Kidney epithelial cell (primary cell): ENCODE measurements around the gene SETBP1. TPM values are rescaled to one million over a fixed set of nuclear protein-coding genes. Genes with fewer than 3 reads are reported as not detected.

Experiments
- DNase-seq: peaks from one replicate; pipeline ENCODE4 v3.0.0-alpha.2; 2010; ENCODE audit warnings: low read depth
- H3K27me3 ChIP-seq: 2 replicates; pipeline ENCODE4 v1.6.0; 2011; ENCODE audit warnings: low read length; ENCODE audit not compliant: control insufficient read depth, insufficient read depth
- H3K36me3 ChIP-seq: 2 replicates; pipeline ENCODE4 v1.5.1; 2011; ENCODE audit warnings: low read length; ENCODE audit not compliant: control insufficient read depth, insufficient read depth
- H3K4me3 ChIP-seq: 2 replicates; pipeline ENCODE4 v1.5.1; 2011; ENCODE audit warnings: low read depth, mild to moderate bottlenecking, control low read depth, low read length
- CTCF ChIP-seq: IDR thresholded peaks from 2 replicates; pipeline ENCODE4 v1.5.1; 2011; ENCODE audit warnings: mild to moderate bottlenecking, moderate library complexity, low read length, control low read depth, inconsistent platforms; ENCODE audit not compliant: insufficient read depth, poor library complexity, severe bottlenecking
- total RNA-seq: library from RNA; depleted of rRNA; stranded (reverse); fragments of >200 nt; gene quantifications from 2 replicates; pipeline ENCODE4 v1.2.3, GENCODE V29; 2015

Gene SETBP1
- total RNA-seq, 1 donor from 2014 or later, result 2.9 TPM

GRCh38 chr18:44852818-44853217 lies 172.1 kb downstream of the SETBP1 start:
- DNase-seq, result no peak
- H3K36me3 ChIP-seq, result no peaks in the 10 kb centered on the region
- H3K4me3 ChIP-seq, result no peak overlapping the region
- no peaks in the 10 kb centered on the region for H3K27me3 ChIP-seq
- no peak for TF ChIP-seq CTCF

GRCh38 chr18:44853430-44853829 lies 172.7 kb downstream of the SETBP1 start:
- TF ChIP-seq CTCF, result no peak
- no peak for DNase-seq
- Histone ChIP-seq H3K4me3 (no peak overlapping the region), H3K27me3 (no peaks in the 10 kb centered on the region), H3K36me3 (no peaks in the 10 kb centered on the region)

- Histone ChIP-seq H3K4me3 (no peak overlapping the region), H3K36me3 (no peaks in the 10 kb centered on the region), H3K27me3 (no peaks in the 10 kb centered on the region)
- no peak for TF ChIP-seq CTCF
- no peak for DNase-seq
Measured at GRCh38 chr18:44855681-44856080, 175.0 kb downstream of the SETBP1 start.

DNA sequence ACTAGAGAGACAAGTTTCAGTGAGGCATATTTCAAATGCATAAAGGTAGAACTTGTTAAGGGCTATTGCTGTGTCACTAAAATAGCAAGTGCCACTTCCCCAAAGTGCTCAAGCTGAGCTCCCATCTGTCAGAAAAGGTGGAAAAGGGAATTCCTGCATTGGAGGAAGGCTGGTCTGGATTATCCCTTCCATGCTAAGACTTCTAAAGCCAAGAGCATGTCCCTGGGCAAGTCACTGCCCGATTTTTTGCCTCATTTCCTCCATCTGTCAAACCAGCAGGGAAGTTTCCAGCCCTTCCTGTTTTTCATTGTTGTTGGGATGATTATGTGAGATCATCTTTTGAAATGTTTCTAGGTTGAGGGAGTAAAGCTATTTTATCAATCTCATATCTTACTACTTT lies 175.5 kb downstream of the SETBP1 start:
- TF ChIP-seq CTCF, result no peak

GRCh38 chr18:44857081-44857480 lies 176.4 kb downstream of the SETBP1 start:
- DNase-seq, result no peak
- no peak for TF ChIP-seq CTCF
- no peak overlapping the region for H3K4me3 ChIP-seq
- no peaks in the 10 kb centered on the region for H3K27me3 ChIP-seq
- H3K36me3 ChIP-seq, result no peaks in the 10 kb centered on the region

More for the DNA sequence above, 175.5 kb downstream of the SETBP1 start:
- no peak overlapping the region for H3K4me3 ChIP-seq
- H3K36me3 ChIP-seq, result no peaks in the 10 kb centered on the region
- no peaks in the 10 kb centered on the region for H3K27me3 ChIP-seq
- no peak for DNase-seq

DNA sequence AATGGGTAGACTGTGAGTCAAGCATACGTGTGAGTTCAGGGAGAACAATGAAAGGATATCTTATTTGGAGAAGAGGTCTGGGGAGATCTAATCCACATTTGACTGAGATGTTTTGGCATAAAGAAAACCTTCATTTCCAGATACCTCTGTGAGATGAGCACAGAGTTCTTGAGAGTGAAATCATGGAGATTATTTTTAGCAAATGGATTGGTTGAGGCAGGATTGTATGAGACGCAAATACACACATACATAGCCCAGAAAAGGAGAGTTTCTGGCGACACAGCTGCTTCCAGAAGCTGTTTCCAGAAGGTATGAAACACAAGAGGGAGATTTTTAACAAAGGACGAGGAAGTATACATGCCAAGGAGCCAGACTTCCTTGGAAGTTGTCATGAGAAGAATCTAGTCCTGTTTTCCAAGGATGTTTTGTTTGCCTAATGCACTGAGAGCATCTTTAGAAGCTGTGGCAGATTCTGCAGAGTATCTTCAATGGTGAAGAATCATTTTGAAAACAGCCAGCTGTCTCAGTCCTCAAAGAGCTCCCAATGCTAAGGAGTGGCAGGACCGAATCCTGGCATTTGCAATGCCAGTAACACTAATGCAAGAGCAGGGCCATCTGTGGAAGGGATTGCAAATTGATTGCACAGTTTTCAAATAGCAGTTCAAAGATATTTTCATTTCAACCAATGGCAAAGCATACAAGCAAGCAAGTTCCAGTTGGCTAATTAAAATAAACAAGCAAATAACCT lies 177.2 kb downstream of the SETBP1 start:
- no peak for TF ChIP-seq CTCF
- no peak for DNase-seq
- no peaks in the 10 kb centered on the region for H3K36me3 ChIP-seq
- H3K4me3 ChIP-seq, result no peak overlapping the region
- no peaks in the 10 kb centered on the region for H3K27me3 ChIP-seq
